T-helper 1 cell (primary cell): ENCODE results near the gene UROS.
A peak's percentile ranks its signal among the peaks of the same experiment; 100 is the strongest.

ENCODE experiments used
- DNase-seq, 5 donors: peaks; one replicate each; pipeline ENCODE4 v3.0.0-alpha.2; 2012 to 2020

Gene UROS

DNA sequence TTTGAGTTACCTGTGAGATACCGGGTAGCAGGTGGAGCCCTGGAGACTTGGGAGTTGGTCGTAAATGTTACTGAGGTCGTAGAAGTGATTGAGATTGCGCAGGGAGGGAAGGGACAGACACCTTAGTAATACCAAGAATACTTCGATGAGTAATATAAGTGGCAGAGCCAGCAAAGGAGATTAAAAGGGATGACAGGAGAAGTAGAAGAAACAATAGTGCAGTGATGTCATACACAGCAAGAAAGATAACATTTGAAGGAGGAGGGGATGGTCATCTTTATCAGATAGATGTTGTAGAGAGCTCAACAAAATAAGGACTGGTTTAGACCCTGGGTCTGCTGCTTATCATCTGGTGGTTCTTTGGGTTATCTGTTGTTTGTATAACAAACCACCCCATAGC, 5.3 kb upstream of the UROS start:
- peak in 1 of 5 donors; percentile 2 for DNase-seq

GRCh38 chr10:125827133-125827532, 4.1 kb upstream of the UROS start:
- no peak for DNase-seq

- DNase-seq, result no peak
Measured at GRCh38 chr10:125824736-125825135, 1.7 kb upstream of the UROS start.

DNA sequence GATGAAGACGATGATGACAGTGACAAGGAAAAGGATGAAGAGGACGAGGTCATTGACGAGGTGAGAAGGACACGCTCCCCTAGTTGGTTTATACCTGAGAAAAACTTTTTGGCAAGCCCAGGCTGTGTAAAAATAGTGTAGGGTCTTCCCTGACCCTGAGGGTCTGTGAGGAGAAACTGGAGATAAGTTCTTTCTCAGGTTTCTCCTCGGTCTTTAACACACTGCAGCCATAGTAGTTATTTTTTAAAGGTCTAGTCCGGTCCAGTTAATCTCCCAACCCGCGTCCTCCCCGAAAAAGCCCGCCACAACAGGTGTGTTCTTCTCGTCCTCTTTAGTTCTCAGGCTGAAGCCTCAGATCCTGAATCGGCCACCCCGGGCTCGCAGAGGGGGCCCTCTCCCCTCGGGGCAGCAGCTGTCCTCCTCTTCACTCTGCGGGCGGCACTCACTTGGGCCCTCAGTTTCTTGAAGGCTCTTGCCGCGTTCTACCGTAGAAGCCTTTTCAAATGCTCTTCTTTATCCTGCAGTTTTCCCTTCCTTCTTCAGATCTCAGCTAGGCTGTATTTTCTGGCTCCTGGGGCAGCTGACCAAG, 699 bp upstream of the UROS start:
- no peak for DNase-seq

DNA sequence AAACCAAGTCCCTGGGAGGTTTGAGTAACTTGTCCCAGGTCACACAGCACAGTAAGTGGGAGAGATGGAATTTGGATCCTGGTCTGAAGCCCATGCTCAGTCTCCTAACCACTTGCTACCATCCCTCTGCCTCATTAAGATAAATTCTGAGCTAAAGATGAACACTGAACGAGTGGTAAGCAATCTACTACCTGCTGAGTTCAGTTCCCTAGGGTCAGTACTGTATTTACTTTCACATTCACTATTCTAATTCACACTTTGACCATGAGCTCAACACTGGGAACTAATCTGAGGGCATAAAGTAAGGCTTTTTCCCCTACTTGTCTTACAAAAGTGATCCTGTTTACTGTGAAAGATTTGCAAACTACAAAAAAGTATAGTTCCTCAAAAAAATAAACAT, 2.4 kb downstream of the UROS start:
- no peak for DNase-seq

DNA sequence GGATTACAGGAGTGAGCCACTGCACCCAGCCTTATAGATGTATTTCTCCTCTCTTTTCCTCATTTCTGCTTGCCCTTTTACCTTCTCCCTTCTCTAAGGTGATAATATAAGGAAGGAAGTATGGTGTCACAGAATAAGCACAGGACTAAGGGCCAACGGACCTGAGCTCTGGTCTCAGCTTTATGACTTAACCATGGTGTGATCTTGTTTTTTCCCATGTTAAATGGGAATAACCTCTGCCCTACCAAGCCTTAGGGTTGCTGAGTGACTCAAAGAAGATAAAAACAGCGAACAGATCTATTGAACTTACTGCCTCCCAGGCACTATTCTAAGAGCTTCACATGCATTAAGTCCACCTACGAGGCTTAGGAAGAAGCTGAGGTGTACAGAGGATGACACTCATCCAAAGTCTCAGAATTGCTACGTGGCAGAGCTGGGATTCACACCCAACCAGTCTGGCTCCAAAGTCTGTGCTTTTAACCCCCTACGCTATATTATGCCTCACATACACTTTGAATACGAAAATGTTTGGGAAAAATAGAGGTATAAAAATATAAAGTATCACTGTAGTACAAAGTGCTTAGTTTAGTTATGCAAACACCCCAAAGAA, 5.6 kb downstream of the UROS start:
- DNase-seq, result no peak

DNA sequence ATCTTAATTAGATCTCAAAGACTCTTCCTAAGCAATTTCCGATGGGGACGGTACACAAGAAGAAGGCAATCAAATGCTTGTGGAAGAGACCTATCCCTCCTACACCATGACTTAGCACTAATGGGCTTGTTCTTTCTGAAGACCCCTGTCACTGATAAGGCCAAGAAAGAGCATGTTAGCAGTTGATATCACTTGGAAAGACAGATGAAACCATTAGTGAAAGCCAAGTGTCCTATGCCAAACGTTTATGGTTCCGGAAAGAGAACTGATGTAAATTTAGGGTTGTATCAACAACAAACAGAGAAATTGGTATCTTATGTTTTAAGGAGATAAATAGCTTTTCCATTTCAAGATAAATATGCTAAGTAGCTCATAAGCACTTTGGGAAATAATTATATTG, 6.5 kb downstream of the UROS start:
- DNase-seq, result no peak

DNA sequence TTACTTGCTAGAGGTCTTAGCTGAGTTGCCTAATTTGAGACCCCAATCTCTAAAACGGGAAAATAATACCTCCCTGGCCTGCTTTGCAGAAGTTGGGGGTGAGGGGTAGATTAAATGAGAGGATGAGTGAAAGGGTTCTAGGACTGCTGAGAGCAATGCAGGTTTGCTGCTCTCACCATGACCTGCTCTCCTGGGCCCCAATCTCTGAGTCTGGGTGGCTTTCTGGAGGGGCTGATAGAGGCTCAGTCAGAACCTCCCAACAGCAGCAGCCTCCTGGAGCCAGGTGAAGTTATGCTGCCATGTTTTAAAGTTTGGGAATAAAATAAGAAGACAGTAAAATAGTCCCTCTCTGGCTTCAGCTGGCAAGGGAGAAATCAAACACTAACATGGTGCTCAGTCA, 7.3 kb downstream of the UROS start:
- no peak for DNase-seq

DNA sequence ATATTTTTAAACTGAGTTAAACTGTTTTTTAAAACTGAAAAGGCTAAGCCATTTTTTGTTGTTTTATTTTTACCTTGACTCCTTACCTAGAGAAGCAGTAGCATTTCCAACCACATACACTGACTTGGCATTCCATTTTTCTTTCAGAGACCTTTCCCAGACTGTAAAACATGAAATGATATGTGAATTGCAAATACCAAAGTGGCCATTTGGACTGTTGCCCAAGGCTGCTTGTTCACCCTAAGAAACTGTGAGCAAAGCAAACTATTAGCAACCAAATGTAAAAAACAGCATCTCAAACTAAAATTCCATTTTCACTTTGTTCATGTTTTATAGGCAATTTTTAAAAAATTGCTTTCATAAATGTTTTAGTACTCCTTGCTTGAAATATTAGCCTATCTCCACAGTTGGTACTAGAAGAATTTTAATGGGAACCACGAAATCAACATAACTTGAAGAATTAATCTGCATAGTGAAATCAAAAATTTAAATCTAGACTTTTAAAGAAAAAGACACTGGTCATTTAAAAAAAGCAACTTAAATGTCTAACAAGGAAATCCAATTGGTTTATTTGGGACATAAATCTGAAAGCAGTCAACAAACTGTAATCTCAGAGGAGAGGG, 10.8 kb downstream of the UROS start:
- DNase-seq, result no peak

DNA sequence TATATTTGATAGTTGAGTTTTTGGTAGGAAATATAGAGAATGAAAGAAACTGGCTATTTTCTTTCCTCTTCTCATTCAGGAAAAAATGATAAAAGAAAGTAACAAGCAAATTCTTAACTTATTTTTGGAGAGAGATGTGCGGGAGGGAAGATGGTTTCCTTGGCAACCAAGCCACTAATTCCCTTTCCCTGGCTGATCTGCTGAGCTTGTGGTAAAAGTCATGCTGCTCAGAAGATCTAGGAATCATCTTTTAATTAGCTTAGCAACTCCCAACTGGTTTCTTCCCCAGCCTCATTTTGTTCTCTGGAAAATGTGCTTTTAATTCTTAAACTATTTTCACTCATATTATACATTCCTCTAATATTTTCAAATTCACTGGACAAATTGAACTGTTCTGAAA, 11.8 kb downstream of the UROS start:
- DNase-seq, result no peak

- DNase-seq, result no peak
Measured at GRCh38 chr10:125808047-125808446, 15.0 kb downstream of the UROS start.

DNA sequence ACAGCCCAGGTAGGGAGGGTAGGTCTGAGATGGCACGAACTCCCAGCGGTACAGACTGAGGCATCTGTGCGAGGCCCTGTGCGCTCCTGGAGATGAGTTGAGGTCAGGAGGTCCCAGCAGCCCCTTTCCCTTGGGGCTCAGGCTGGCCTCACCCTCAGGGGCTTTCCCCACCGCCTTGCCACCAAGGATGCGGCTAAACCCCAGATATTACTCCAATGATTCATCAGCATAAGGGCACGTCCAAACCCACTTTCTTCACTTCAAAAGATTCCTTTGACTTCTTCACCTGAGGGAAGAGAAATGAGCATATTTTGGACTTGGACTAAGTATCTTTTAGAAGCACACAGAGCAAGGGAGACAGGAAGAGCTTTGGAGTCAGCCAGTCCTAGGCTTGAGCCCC, 20.3 kb downstream of the UROS start:
- no peak for DNase-seq

DNA sequence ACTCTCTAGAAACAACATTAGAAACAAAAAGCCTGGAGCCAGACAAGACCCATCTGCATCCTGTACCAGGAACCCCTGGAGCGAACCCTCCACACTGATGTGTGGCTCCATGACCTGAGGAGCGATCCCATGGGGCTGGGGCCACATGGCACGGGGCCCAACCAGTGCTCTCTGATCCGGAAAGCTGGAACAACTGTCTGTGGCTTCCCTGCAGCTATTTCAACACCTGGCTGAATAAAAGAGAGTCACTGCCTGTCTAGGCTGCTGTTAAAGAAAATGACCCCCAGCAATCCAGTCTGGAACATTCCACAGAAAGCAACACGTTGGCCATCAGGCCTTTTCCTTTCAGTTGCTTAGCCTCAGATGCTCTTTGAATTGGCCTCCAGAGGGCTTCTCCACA, 20.9 kb downstream of the UROS start:
- DNase-seq, result no peak

GRCh38 chr10:125801574-125801973, 21.5 kb downstream of the UROS start:
- no peak for DNase-seq

DNA sequence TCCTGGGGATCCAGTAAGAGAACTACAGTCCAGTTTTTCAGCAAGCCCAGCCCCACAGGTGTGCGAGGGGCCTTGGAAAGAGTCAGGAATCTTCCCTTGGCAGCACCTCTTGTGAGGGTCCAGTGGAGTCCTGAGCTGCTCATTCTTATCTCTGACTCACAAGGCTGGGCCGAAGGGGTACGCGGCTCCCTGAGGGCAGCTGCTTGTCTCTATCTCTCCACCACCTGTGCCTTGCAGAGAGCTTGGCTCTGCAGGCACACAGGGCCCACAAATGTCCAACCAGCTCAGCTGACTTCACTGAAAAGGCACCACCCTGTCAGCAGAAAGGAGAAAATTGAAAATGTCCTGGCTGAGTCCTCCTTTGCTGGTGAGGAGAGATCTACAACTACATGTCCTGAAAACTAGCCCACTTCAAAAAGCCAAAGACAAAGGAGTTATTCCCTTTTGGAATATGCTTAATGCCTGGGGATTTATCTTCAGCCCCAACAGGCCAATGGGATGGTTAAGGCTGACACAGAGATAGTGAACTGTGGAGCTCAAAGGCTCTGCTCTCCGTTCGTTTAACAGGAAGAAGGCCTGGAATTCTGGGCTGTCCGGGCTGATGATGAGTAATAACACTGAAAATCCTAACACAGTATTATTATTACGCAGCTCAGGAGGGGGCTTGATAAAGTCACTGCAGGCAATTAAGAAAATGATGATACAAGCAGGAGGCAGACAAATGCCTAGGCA, 23.4 kb downstream of the UROS start:
- DNase-seq, result no peak

- DNase-seq, result no peak
Measured at GRCh38 chr10:125797994-125798662, 24.9 kb downstream of the UROS start.

DNA sequence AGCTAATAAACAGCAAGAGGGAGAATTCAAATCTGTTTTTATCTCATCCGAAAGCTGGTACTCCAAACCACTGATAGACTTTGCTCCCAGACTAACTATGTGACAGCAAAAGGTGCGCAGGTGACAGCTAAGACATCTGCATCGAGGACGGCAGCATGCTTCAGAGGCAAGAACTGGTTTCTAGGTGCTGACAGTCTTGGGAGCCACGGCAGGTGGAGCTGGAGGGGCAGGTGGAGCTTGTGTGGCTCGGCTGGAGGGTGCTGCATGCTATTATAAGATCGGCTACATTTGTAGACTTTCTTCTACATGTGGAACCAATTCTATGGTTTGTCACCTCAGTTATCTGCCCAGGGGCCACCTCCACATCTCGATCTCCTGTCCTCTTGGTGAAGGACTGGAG, 25.6 kb downstream of the UROS start:
- DNase-seq, result no peak

DNA sequence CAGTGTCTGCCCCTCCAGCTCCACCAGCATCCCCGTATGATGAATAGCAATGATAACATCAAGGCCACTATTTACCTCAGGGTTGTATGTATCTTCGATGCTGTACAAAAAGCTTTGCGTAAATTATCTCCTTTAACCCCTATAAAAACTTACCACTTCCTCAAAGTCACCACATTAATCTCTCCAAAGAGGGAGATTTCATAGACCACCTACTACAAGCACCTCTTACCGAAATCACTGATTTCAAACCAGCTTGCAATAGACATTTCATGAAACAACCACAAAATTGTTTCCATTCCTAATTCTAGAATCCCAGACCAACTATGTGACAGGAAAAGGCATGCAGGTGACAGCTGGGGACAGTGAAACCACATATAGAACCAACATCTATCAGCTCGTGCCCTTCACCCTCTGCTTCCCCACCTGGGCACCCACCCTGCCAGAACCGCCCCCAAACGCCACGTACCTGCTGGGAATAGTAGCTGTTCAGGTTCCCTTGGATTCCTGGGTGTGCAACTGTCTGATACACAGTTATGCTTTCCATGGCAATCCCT, 27.3 kb downstream of the UROS start:
- DNase-seq, result no peak

DNA sequence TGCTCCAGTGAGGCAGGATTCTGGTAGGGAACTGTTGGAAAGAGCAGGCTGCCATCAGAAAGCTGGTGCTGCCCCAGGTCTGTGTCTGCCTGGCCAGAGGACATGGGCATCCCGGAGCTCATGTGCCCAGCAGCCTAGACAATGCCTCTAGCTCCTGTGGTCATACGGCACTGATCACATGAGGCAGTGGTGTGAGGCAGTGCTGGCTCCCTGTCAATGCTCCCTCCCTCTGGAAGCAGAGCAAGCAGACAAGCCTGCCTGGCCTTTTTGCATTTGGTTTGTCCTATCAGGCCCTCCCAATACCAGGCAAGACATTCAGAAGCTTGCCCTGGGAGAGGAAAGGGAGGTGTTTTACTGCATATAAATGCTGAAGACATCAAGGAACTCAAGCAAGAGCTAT, 27.9 kb downstream of the UROS start:
- no peak for DNase-seq

GRCh38 chr10:125792342-125793300, 30.4 kb downstream of the UROS start:
- no peak for DNase-seq

GRCh38 chr10:125788156-125789034, 34.7 kb downstream of the UROS start:
- DNase-seq, result peak in 1 of 5 donors; percentile 21
